GM12878 (cell line): ENCODE measurements around the gene ATP6V1C2.

Experiments used
- BMI1 ChIP-seq: fragments of 450-650 bp; IDR thresholded peaks from 2 replicates; pipeline ENCODE4 v1.6.1; 2016; ENCODE audit warnings: mild to moderate bottlenecking, moderate library complexity, borderline replicate concordance
- CHD2 ChIP-seq: IDR thresholded peaks from 2 replicates; pipeline ENCODE4 v1.6.1; 2011; ENCODE audit warnings: low read depth, low read length, improper control_type of control experiment, borderline replicate concordance
- CTCF ChIP-seq, 3 experiments: IDR thresholded peaks in 2 of 3; conservative IDR thresholded peaks in 1 of 3; 2 replicates each; pipeline ENCODE4 v1.5.1; 2011; ENCODE audit warnings: low read depth in 3 of 3, low read length in 3 of 3, mild to moderate bottlenecking in 3 of 3, control low read depth in 2 of 3, moderate library complexity in 2 of 3, inconsistent platforms in 1 of 3, mixed read lengths in 1 of 3; ENCODE audit not compliant: control insufficient read depth in 2 of 3, insufficient read depth in 1 of 3; ENCODE audit errors: extremely low read depth in 1 of 3
- EED ChIP-seq: sonication (generic); IDR thresholded peaks from 2 replicates; pipeline ENCODE4 v1.6.1; 2016; ENCODE audit warnings: antibody characterized with exemption, low read depth
- HDAC2 ChIP-seq: fragments of 200-600 bp; sonication (generic); IDR thresholded peaks from 2 replicates; pipeline ENCODE4 v1.6.1; 2017
- HDAC6 ChIP-seq: fragments of 200-600 bp; sonication (generic); IDR thresholded peaks from one replicate; pipeline ENCODE4 v1.8.0; 2017; ENCODE audit warnings: antibody characterized with exemption; ENCODE audit not compliant: unreplicated experiment
- RAD21 ChIP-seq: IDR thresholded peaks from 2 replicates; pipeline ENCODE4 v1.6.1; 2011; ENCODE audit warnings: mild to moderate bottlenecking, low read depth, low read length, moderate library complexity; ENCODE audit not compliant: insufficient read depth
- ZBTB11 ChIP-seq: fragments of 450-650 bp; formaldehyde crosslinking; IDR thresholded peaks from 2 replicates; pipeline ENCODE4 v1.5.0; 2022; ENCODE audit warnings: mild to moderate bottlenecking, missing genetic modification characterization

GRCh38 chr2:10831400-10831985, 110.1 kb downstream of the ATP6V1C2 start:
- TF ChIP-seq CTCF (IDR thresholded peaks at IDR 0.05 in 2 of 3, conservative IDR thresholded peaks at IDR 0.05 in 1 of 3; ENCODE audit: control insufficient read depth in 2 of 3, extremely low read depth in 1 of 3, insufficient read depth in 1 of 3, low read depth in 3 of 3, low read length in 3 of 3) (no peak), ZBTB11 (CRISPR knock-in tag) (no peak), HDAC2 (no peak), BMI1 (no peak), RAD21 (no peak), HDAC6 (no peak), CHD2 (no peak), EED (no peak)
